HG03469 (cell line): Measurements from ENCODE around the gene HOXA11.

ENCODE experiments used
- ATAC-seq: cut with Tn5 transposase; IDR thresholded peaks from one replicate; pipeline ENCODE4 v1.9.1; 2021; ENCODE audit warnings: mild to moderate bottlenecking, moderate library complexity, moderate number of reproducible peaks; ENCODE audit not compliant: unreplicated experiment

Gene HOXA11

GRCh38 chr7:27185013-27185853, at the start of gene HOXA11:
Gene HOXA11 (minus strand): TSS chr7:27185232. CDS start chr7:27185144, 88 bp downstream.
- no peak for ATAC-seq

DNA sequence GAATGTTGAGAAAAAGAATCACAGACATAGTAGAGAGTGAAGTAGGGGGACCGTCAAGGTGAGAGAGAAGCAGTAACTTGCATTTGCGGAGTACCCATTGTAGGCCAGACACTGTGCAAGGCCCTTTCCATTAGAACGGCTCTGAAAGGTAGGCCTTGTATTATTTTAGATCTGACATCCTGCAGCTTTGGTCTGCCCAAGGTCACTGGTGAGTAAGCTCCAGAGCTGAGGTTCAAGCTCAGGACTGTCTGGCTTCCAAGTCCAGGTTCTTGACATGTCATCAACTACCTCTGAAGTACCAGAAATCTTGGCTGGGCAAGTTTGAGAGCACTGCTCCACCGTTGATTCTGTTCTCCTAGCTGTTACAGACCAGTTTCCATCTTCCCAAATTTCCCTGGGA, 44.4 kb upstream of the HOXA11 start:
- no peak for ATAC-seq

- no peak for ATAC-seq
Observed at GRCh38 chr7:27224983-27225934, 40.2 kb upstream of the HOXA11 start.

GRCh38 chr7:27223941-27224575, 39.0 kb upstream of the HOXA11 start:
- ATAC-seq = no peak

GRCh38 chr7:27221201-27221797, 36.3 kb upstream of the HOXA11 start:
- no peak for ATAC-seq

DNA sequence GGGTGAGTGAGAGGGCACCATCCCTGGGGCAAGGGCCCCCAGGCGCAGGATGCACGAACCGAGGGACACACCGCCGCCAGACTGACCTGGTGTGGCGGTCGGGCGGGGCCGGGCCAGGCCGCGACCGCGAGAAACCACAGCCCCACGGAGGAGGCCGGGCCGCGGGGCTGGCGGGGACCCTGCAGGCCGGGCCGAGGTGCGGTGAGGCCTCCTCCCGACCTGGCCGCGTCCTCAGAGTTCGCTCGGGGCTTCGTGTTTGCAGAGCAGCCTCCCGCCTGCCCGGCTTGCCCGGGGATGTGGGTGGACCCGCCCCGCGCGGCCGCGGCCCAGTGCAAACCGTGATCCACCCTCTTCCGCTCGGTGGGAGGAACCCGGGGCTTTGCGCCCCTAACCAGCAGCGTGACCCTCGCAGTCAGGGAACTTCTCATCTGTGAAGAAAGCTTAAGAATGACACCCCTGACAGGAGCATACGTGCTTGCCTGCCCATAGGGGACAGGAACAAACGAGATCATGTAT, 35.5 kb upstream of the HOXA11 start:
- ATAC-seq = no peak

- ATAC-seq = no peak
Observed at GRCh38 chr7:27219821-27220220, 34.8 kb upstream of the HOXA11 start.

DNA sequence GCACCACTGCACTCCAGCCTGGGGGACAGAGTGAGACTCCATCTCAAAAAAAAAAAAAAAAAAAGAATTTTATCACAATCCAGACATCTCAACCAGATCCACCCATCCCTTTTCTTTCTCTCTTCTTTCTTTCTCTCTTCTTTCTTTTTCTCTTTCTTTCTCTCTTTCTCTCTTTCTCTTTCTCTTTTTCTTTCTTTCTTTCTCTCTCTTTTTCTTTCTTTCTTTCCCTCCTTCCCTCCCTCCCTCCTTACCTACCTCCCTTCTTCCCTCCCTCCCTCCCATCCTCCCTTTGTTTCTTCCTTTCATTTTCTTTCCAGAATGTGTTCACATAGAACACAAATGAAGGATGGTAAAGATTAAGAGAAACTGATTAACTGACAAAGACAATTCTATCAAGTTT, 32.9 kb upstream of the HOXA11 start:
- ATAC-seq = no peak

DNA sequence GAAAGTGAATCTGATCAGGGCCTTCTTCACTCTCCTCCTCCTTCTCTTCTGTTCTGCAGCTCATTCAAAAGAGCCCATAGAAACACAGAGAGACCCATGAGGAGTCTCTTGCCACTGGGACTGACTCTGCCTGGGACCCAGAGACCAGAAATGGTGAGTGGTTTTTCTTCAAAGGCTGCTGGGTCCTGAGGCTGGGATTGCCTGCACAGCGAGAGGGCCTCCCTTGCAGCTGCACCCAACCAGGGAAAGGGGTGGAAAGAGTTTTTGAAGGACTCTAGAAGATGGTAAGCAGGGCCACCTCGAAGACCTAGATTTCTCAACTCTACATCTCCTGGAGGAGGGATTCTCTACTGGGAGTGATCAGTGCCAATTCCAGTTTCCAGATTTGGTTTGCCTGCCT, 30.3 kb upstream of the HOXA11 start:
- no peak for ATAC-seq

DNA sequence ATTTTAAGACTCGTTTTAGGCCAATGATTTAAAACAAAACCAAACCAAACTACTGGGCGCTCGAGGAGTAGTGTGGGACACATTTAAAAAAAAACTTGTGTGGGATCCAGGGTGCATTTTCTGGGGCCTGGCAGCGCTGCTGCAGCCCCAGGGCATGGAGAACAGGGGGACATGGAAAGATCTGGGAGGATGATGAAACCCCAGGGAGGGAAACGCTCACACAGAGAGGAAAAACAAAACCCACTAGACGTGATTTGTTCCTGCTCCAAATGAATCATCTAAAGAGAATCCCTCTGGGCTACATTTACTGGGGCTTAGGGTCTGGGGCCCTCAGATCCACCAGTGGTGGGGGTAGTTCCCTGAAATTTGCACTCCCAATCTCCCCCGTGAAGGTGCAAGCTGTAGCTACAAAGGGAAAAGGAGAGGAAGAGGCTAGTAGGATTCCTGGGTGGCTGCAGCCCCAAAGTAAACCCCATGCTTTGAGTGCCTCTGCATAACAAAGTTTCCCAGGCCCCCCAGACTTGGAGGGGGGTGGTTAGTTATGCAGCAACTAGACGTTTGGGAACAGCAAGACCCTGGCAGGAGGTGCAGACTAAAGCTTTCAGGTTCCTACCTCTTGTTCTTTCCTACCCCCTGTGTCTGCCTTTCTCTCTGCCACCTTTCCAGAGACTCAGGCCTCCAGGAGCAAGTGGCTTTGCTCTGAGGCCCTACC, 29.4 kb upstream of the HOXA11 start:
- no peak for ATAC-seq

GRCh38 chr7:27213433-27214238, 28.6 kb upstream of the HOXA11 start:
- ATAC-seq = no peak

- no peak for ATAC-seq
Observed at GRCh38 chr7:27212497-27213432, 27.7 kb upstream of the HOXA11 start.

GRCh38 chr7:27211764-27212204, 26.8 kb upstream of the HOXA11 start:
- ATAC-seq = no peak

- no peak for ATAC-seq
Observed at GRCh38 chr7:27211084-27211446, 26.0 kb upstream of the HOXA11 start.

DNA sequence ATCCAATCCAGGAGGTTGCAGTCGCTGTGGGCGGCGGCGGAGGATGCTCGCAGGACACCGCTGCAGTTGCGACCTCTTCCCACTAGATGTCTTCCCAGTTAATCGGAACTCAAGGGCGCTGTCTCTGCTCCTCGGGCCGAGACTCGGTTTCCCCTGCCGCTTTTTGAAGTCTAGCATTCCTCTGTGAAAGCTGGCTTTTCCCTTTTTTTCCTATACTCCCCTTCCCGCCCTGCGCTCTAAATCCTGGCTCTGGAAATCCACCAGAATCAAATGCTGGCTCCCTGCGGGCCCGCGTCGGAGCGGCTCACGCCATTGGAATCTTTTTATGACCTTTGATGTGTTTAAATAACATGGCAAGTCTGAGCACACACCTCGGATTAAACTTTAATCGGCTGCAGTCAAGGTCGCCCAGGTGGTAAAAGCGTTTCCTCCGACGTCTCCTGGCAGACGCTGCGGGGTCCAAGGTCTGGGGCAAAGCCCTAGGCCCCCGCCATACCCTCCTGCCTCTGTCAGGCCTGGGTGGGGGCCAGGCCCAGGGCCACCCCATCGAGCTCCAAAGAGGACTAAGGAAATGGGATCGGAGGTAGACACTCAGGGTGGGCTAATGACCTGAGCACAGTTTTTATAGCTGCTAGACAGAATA, 25.5 kb upstream of the HOXA11 start:
- ATAC-seq = no peak

DNA sequence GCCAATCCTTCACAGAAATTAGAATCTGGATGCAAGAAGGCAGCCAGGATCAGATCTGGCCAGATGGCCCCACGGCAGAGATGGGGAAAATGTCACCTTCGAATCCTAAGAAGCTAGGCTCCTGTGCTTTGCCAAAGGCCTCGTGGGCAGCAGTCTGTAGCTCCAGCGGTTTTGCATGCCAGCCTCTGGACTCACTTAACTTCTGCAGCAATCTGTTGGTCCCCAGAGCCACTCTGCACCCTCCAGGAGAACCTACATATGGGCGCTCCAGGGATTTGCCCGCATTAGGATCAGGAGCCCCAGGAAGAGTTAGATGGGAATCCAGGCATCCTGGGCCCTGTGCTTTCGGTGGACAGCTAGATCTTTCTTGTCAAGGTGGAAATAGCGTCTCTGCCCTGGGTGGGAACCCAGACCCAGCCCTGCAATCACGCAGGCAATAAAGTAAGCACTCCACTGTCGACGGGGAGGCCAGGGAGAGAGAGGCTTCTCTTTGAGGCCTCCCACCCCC, 25.0 kb upstream of the HOXA11 start:
- ATAC-seq = no peak

DNA sequence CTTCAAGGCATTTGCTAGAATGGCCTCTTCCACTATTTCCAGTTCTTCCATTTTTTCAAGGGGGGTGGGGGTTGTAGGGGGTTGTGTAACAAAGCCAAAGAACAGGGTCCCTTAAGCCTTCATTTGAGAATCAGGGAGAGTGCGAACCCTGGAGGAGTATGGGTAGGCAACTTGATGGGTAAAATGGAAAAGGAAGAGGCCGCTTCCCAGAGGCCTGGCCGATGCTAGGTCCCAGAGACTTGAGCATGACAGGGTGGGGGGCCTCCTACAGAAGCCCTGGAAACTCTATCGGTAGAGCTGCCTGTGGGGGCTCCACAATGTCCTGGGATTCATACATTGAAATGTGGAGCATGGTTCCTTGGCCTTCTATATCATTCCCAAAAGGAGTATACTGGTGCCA, 24.0 kb upstream of the HOXA11 start:
- ATAC-seq = no peak
